HG03575 (cell line): ENCODE results near the gene LRMDA.

Experiments
- ATAC-seq: cut with Tn5 transposase; IDR thresholded peaks from one replicate; pipeline ENCODE4 v1.9.1; 2021; ENCODE audit not compliant: unreplicated experiment, insufficient number of reproducible peaks, low FRiP score; ENCODE audit errors: extremely low read depth

Gene LRMDA

GRCh38 chr10:76088980-76089379 is 657.6 kb downstream of the LRMDA start:
- ATAC-seq, result no peak

GRCh38 chr10:76089556-76090180 is 658.2 kb downstream of the LRMDA start:
- ATAC-seq, result no peak

- ATAC-seq, result no peak
Observed at GRCh38 chr10:76091926-76092325, 660.5 kb downstream of the LRMDA start.

GRCh38 chr10:76106611-76107010 is 675.2 kb downstream of the LRMDA start:
- ATAC-seq, result no peak

- no peak for ATAC-seq
Observed at GRCh38 chr10:76108563-76109359, 677.3 kb downstream of the LRMDA start.

GRCh38 chr10:76111404-76111803 is 680.0 kb downstream of the LRMDA start:
- no peak for ATAC-seq

GRCh38 chr10:76111986-76112825 is 680.8 kb downstream of the LRMDA start:
- ATAC-seq, result no peak

- ATAC-seq, result no peak
Observed at GRCh38 chr10:76112826-76113150, 681.4 kb downstream of the LRMDA start.

- ATAC-seq, result no peak
Observed at GRCh38 chr10:76113952-76114351, 682.5 kb downstream of the LRMDA start.

GRCh38 chr10:76114581-76115001 is 683.2 kb downstream of the LRMDA start:
- ATAC-seq, result no peak

- ATAC-seq, result no peak
Observed at GRCh38 chr10:76115131-76115470, 683.7 kb downstream of the LRMDA start.

- no peak for ATAC-seq
Observed at GRCh38 chr10:76115471-76116155, 684.2 kb downstream of the LRMDA start.

GRCh38 chr10:76116523-76116922 is 685.1 kb downstream of the LRMDA start:
- no peak for ATAC-seq

GRCh38 chr10:76117949-76118348 is 686.5 kb downstream of the LRMDA start:
- ATAC-seq, result no peak

- no peak for ATAC-seq
Observed at GRCh38 chr10:76119036-76119435, 687.6 kb downstream of the LRMDA start.

GRCh38 chr10:76119515-76119914 is 688.1 kb downstream of the LRMDA start:
- no peak for ATAC-seq

- no peak for ATAC-seq
Observed at GRCh38 chr10:76122056-76122455, 690.6 kb downstream of the LRMDA start.

- ATAC-seq, result no peak
Observed at GRCh38 chr10:76124280-76124679, 692.9 kb downstream of the LRMDA start.

GRCh38 chr10:76125900-76126299 is 694.5 kb downstream of the LRMDA start:
- ATAC-seq, result no peak
